GM18873 (cell line): ENCODE data around the gene NLGN4X.

Source experiments
- ATAC-seq: cut with Tn5 transposase; IDR thresholded peaks from one replicate; pipeline ENCODE4 v1.9.1; 2021; ENCODE audit warnings: mild to moderate bottlenecking, moderate library complexity, moderate number of reproducible peaks; ENCODE audit not compliant: unreplicated experiment, low FRiP score

NLGN4X gene

DNA sequence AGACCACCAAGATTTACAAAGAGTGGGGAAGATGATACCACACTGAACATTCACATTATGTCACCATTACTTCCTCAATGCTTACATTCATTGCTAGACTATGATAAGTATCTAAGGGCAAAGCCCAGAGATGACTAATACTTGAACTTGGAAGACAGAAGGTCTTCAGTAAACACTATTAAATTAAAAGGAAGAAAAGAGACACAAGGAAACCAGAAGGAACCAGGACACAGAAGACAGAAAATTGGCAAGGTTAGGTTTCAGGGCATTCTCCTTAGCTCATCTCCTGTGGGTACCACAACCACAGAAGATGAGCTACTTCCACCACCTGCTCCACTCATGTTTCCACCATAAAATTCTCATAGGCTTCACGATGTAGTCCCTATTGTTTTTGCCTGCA, 64.9 kb downstream of the NLGN4X start:
- ATAC-seq, result no peak

- ATAC-seq, result no peak
Observed at GRCh38 chrX:6159468-6159867, 69.2 kb downstream of the NLGN4X start.

DNA sequence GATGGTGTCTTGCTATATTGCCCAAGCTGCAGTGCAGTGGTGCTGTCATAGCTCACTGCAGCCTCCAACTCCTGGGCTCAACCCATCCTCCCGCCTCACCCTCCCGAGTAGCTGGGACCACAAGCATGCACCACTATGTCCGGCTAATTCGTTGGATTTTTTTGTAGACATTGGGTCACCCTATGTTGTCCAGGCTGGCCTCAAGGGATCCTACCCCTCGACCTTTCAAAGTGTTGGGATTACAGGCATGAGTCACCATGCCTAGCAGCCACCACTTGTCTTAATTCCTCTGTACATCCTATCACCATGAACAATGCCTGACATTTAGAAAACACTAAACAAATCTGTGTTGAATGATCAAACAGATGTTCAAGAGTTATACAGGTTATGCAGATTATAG, 76.7 kb downstream of the NLGN4X start:
- no peak for ATAC-seq

- ATAC-seq, result no peak
Observed at GRCh38 chrX:6149060-6149872, 79.4 kb downstream of the NLGN4X start.

- no peak for ATAC-seq
Observed at GRCh38 chrX:6134255-6134654, 94.4 kb downstream of the NLGN4X start.

- no peak for ATAC-seq
Observed at GRCh38 chrX:6132970-6133369, 95.7 kb downstream of the NLGN4X start.

DNA sequence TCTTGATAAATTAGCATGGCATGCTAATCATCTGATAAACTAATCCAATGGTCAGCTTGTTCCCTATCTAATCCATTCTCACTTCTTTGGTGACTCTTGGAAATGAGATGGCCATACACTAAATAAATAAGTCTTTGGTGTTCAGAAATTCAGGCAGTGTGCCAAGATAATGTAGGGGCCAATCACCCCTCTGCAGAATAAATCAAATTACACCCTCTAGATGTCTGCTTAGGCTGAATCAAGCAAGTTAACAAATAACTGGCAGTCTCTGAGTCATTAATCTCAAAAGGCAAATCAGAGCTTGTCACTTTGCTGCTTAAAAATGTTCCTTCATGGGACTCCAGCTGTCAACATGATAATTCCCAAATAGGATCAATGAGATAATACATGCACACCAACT, 97.4 kb downstream of the NLGN4X start:
- no peak for ATAC-seq

- no peak for ATAC-seq
Observed at GRCh38 chrX:6129195-6129594, 99.5 kb downstream of the NLGN4X start.

DNA sequence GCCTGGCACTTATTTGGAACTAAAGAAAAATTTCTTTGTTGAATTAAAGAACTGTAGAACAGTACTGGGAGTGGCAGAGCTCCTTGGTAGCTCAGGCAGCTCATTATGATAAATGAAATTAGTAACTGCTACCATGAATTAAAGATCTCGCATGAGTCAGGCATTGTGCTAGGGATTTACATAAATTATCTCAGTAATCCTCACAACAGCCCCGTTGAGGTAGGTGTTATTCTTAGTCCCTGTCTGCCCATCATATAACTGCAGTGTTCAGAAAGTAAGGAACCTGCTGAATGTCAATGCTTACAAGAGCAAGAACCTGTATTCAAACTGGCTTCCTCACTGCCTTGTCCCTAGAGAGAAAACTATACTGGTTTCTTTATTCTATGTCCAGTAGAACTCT, 108.3 kb downstream of the NLGN4X start:
- no peak for ATAC-seq

DNA sequence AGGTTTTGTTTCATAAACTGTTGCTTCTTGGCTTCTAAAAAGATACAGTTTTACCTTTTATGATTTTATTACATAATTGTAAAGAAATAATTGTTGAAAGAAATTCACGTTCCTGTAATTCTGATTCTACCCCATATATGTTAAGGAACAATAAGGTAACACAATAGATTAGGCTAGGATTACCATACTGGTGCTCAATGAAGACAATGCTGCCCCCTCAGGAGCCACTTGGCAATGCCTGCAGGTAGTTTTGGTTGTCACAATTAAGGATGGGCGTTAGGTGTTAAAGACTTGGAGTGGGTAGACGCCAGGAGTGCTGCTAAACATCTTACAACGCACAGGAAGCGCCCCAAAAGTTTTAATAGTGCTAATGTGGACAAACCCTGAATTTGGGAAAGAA, 133.2 kb downstream of the NLGN4X start:
- ATAC-seq, result no peak

GRCh38 chrX:6074532-6074931, 154.1 kb downstream of the NLGN4X start:
- no peak for ATAC-seq

DNA sequence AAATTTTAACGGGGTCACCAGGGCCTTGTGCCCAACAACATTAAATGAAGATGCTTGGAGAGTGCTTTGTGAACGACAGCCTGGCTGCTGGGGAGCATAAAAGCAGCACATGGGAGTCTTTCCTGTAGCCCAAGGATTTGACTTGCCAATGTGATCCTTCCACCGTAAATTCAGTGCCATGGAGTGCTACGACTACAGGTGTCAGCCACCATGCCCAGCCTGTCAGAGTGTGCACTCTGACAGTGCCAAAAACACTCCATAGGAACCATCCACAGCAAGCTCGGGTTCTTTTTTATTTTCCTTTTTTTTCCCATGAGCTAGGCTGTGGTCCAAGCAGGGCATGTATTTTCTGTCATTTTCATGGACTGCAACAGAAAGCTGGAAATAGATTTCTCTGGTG, 156.9 kb downstream of the NLGN4X start:
- ATAC-seq, result no peak

DNA sequence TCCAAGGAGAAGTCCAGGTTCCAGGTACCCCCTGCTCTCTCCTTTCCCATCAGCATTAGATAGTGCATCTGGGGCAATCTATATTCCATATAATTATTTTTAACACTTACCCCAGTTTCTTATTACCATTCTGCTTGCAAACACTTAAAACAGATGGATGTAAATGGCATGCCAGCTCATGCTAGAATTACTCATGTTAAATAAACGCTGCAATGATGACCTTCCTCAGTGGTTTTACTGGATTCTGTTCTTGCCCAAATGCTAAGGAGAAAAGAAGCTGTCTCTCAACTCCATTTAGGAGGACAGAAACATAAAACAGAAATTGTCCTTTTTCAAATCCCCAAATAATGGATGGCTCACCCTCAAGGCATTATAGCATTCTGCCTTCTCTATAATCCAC, 161.1 kb downstream of the NLGN4X start:
- no peak for ATAC-seq

GRCh38 chrX:6053141-6053540, 175.5 kb downstream of the NLGN4X start:
- no peak for ATAC-seq

DNA sequence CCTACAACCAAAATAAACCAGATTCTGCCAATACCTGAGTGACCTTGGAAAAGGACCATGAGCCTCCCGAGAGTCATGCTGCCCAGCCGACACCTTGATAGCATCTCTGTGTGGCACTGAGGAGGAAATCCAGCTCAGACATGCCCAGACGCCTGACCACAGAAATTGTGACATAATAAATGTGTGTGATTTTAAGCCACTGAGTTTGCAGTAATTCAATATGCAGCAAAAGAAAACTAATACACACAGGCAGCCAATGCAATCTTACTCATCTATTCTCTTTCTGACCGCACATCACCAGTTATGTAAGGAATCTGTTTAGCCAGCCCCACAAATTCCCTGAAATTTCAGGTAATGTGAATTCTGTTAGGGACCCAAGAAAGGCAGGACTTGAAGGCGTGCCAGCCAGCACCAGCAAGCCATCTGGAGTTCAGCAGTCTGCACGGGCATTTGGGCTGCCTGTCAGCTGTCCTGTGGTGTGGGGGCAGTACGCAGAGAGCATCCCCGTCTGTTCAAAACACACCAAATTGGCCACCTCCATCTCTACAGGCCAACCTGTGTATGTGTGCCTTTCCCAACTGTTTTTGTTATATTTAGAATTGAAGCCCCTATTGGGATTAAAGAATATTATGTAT, 176.4 kb downstream of the NLGN4X start:
- no peak for ATAC-seq

GRCh38 chrX:6049132-6049531, 179.5 kb downstream of the NLGN4X start:
- no peak for ATAC-seq

- no peak for ATAC-seq
Observed at GRCh38 chrX:6041630-6042029, 187.0 kb downstream of the NLGN4X start.

DNA sequence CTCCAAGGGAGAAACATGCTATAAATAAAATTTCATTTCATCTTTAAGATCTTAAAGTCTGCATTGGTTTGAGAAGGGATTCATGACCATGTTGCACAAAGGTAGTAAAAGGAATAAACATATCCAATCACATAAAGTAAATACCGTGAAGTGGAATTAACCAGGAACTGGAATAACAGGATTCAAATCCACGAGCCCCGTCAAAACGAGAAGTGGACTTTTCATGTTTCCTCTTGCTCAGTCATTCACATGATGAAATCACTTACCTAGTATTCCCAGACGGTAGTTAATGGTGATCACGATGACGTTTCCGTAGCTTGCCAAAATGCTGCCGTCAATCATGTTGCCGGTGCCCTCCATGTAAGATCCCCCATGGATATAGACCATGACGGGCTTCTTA, 199.7 kb downstream of the NLGN4X start:
- no peak for ATAC-seq

DNA sequence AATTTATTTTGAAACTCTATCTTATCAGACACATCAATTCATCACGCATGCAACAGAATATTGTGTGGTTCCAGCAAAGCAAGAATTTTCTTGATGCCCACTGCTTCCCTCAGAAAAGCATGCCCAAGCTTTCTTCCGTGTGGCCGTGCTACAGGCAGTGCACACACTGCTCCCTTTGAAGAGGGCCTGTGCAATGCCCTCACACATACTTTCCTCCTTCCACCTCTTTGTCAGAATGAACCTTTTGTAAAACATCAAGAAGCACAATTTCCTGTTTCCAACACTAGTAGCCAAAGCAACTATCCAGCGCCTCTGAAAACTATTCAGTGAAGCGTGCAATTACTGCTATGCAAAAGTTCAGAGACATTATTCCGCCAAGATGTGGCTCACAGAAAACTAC, 201.7 kb downstream of the NLGN4X start:
- ATAC-seq, result no peak

- ATAC-seq, result no peak
Observed at GRCh38 chrX:6026429-6026828, 202.2 kb downstream of the NLGN4X start.

- ATAC-seq, result no peak
Observed at GRCh38 chrX:6024204-6024603, 204.5 kb downstream of the NLGN4X start.
